NCI-H1436 treated with DMSO at 0.1 percent for 48 hours (cell line): ENCODE measurements around the gene ALOX12B.
"Not testable (repeated sequence)": the region's sequence is repeated elsewhere in the genome, so short reads cannot be mapped to it uniquely, and the experiment has no call there.

ENCODE experiments used
- DNase-seq: peaks from one replicate; lab custom pipeline; 2025; lab: John Stamatoyannopoulos, UW

The ALOX12B gene

GRCh38 chr17:8082292-8082691 lies 5.2 kb downstream of the ALOX12B start:
- DNase-seq: no peak

GRCh38 chr17:8081876-8082275 lies 5.6 kb downstream of the ALOX12B start:
- DNase-seq: no peak

GRCh38 chr17:8080799-8081219 lies 6.7 kb downstream of the ALOX12B start:
- DNase-seq: no peak

- DNase-seq: no peak
Observed at GRCh38 chr17:8080208-8080798, 7.2 kb downstream of the ALOX12B start.

- peak; percentile 56 for DNase-seq
Observed at GRCh38 chr17:8079291-8080207, 8.0 kb downstream of the ALOX12B start.

GRCh38 chr17:8077939-8078338 lies 9.6 kb downstream of the ALOX12B start:
- DNase-seq: not testable (repeated sequence)

- DNase-seq: no peak
Observed at GRCh38 chr17:8076502-8077266, 10.8 kb downstream of the ALOX12B start.

GRCh38 chr17:8075574-8076342 lies 11.8 kb downstream of the ALOX12B start:
- no peak for DNase-seq

GRCh38 chr17:8075081-8075480 lies 12.4 kb downstream of the ALOX12B start:
- DNase-seq: no peak

GRCh38 chr17:8074554-8074953 lies 13.0 kb downstream of the ALOX12B start:
- DNase-seq: no peak

- DNase-seq: no peak
Observed at GRCh38 chr17:8073627-8074484, 13.7 kb downstream of the ALOX12B start.

GRCh38 chr17:8072729-8073461 lies 14.6 kb downstream of the ALOX12B start:
- DNase-seq: no peak

GRCh38 chr17:8072341-8072728 lies 15.2 kb downstream of the ALOX12B start:
- DNase-seq: no peak

GRCh38 chr17:8071496-8071895 lies 16.0 kb downstream of the ALOX12B start:
- no peak for DNase-seq

GRCh38 chr17:8069587-8069860 lies 18.0 kb downstream of the ALOX12B start:
- DNase-seq: no peak

- DNase-seq: no peak
Observed at GRCh38 chr17:8068736-8069586, 18.6 kb downstream of the ALOX12B start.

GRCh38 chr17:8067806-8068205 lies 19.7 kb downstream of the ALOX12B start:
- no peak for DNase-seq

GRCh38 chr17:8066841-8067775 lies 20.4 kb downstream of the ALOX12B start:
- no peak for DNase-seq
